Erythroblast (primary cell): Measurements from ENCODE around the gene NPTN.

ENCODE experiments used
- GATA1 ChIP-seq: IDR thresholded peaks from 2 replicates; pipeline ENCODE4 v1.6.1; 2011; ENCODE audit warnings: low read depth, mild to moderate bottlenecking, control low read depth, low read length, moderate library complexity
- POLR2A ChIP-seq: IDR thresholded peaks from 2 replicates; pipeline ENCODE4 v1.6.1; 2011; ENCODE audit warnings: mild to moderate bottlenecking, low read length

DNA sequence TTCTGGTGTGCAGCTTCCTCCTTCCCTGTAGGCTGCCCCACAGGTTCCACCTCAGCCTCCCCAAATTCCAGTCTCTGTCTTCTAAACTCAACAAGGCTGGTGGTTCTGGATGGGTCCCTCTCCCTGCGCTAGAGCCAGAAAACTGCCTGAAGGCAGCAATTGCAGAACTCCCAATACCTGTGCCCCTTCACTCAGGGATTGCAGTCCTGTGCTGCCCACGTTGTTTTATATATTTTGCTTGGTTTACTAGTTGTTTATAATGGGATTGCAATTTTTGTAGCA is 14.8 kb upstream of the NPTN start:
- TF ChIP-seq POLR2A: no peak
- no peak for TF ChIP-seq GATA1
